Activated naive CD8-positive, alpha-beta T cell treated with anti-CD3 and anti-CD28 coated beads for 36 hours (primary cell): ENCODE measurements around the gene SERPINB1. TPM values are rescaled to one million over a fixed set of nuclear protein-coding genes. Genes with fewer than 3 reads are reported as not detected.
"Not testable (repeated sequence)": the region's sequence is repeated elsewhere in the genome, so short reads cannot be mapped to it uniquely, and the experiment has no call there.

Source experiments
- DNase-seq: peaks from one replicate; pipeline ENCODE4 v3.0.0; 2021
- H3K27ac Mint-ChIP-seq: one replicate; pipeline ENCODE4 v1.8.0; 2022; ENCODE audit warnings: mild to moderate bottlenecking, moderate library complexity, mixed read lengths
- H3K27me3 Mint-ChIP-seq: one replicate; pipeline ENCODE4 v1.8.0; 2022; ENCODE audit warnings: mild to moderate bottlenecking, mixed read lengths
- H3K36me3 Mint-ChIP-seq: one replicate; pipeline ENCODE4 v1.8.0; 2021; ENCODE audit warnings: mild to moderate bottlenecking, mixed read lengths
- H3K4me1 Mint-ChIP-seq: one replicate; pipeline ENCODE4 v1.8.0; 2021; ENCODE audit warnings: mixed read lengths
- H3K4me3 Mint-ChIP-seq: one replicate; pipeline ENCODE4 v1.8.0; 2022; ENCODE audit warnings: mild to moderate bottlenecking, moderate library complexity, mixed read lengths
- H3K9me3 Mint-ChIP-seq: one replicate; pipeline ENCODE4 v1.8.0; 2022; ENCODE audit warnings: mixed read lengths
- total RNA-seq, 2 experiments: library from RNA; stranded (reverse); gene quantifications; one replicate each; pipeline ENCODE4 v1.2.3, GENCODE V29; 2021

SERPINB1 gene
- total RNA-seq, 2 experiments from 2014 or later = 38.1 to 44.7 TPM

DNA sequence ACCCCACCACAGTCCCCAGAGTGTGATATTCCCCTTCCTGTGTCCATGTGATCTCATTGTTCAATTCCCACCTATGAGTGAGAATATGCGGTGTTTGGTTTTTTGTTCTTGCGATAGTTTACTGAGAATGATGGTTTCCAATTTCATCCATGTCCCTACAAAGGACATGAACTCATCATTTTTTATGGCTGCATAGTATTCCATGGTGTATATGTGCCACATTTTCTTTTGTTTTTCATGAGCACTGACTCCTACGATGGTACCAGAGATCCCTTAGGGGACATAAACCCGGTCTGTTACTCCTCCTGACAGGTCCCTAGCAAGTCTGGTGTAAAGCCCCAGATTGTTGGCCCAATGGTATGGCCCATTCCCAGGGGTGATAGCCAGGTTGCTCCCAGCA, 40.0 kb downstream of the SERPINB1 start:
- not testable (repeated sequence) for H3K9me3 Mint-ChIP-seq, H3K27ac Mint-ChIP-seq, H3K27me3 Mint-ChIP-seq, H3K36me3 Mint-ChIP-seq, DNase-seq, H3K4me3 Mint-ChIP-seq
- H3K4me1 Mint-ChIP-seq = peaks cover 16% of the 10 kb centered on the region

DNA sequence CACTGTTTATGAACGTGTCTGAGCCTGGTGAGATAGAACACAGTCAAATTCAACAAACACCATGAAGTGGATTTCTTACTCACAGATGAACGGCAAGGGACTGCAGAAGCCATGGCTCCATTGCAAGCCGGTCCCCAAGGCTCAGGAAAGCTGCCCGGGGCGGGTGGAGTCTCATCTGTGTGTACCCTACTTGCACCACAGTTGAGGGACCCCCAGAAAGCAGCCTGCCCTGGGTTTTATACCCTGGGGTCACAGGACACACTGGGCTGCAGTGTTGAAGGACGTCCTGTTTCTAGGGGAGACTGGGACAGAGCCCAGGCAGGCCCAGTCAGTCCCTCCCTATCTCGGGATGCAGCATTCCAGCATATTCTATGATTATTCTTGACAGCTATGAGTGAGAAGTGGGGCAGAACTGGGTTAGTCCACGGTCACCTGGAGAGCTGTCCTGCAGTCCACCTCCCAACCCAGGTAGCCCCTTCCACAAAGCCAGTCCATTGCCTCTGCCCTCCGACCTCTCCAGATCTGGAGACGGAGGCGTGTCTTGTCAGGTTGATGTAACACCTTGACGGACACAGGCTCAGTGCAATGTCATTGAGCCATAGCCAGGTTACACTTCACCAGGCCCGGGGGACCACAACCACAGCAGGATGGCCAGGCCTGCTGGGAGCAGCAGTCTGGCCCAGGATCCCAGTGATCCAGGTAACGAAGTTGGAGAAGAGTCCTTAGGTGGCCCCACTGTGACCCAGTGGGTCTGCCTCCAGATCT, 40.9 kb downstream of the SERPINB1 start:
- peaks cover 20% of the 10 kb centered on the region for H3K4me1 Mint-ChIP-seq
- H3K4me3 Mint-ChIP-seq = no peak overlapping the region
- H3K27ac Mint-ChIP-seq = peak overlapping the region; percentile 74
- no peaks in the 10 kb centered on the region for H3K27me3 Mint-ChIP-seq
- H3K36me3 Mint-ChIP-seq = peaks cover 5% of the 10 kb centered on the region
- no peaks in the 10 kb centered on the region for H3K9me3 Mint-ChIP-seq
- DNase-seq = no peak

DNA sequence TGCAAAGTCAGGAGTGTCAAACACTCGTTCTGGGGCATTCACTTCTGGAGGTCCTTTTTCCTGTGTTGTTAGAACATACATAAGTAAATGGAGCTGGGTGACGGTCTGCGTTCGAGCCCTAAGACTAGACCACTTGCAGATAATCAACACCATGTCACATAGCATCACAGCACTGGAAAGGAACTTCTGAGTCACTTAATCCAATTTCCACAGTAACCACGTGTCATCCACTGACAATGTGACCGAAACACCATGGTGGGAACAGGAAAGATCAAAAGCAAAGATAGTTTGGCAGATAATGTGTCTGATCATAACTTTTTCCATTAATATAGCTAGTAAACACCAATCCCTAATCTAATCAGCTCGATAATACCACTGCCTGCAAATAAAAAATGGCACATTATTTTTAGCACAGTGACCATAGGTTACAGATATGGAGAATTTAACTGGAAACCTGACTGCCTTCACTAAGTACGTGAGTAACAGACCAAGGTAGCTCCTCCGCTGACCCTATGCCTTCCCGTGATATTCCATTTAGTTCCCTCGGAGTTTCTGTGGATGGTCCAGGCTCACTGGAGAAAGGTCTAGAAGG, 41.6 kb downstream of the SERPINB1 start:
- Mint-ChIP-seq H3K9me3 (no peaks in the 10 kb centered on the region), H3K4me3 (no peak overlapping the region), H3K27me3 (no peaks in the 10 kb centered on the region), H3K36me3 (peaks cover 5% of the 10 kb centered on the region), H3K4me1 (peaks cover 22% of the 10 kb centered on the region), H3K27ac (peak overlapping the region; percentile 74)
- peak; percentile 24 for DNase-seq

DNA sequence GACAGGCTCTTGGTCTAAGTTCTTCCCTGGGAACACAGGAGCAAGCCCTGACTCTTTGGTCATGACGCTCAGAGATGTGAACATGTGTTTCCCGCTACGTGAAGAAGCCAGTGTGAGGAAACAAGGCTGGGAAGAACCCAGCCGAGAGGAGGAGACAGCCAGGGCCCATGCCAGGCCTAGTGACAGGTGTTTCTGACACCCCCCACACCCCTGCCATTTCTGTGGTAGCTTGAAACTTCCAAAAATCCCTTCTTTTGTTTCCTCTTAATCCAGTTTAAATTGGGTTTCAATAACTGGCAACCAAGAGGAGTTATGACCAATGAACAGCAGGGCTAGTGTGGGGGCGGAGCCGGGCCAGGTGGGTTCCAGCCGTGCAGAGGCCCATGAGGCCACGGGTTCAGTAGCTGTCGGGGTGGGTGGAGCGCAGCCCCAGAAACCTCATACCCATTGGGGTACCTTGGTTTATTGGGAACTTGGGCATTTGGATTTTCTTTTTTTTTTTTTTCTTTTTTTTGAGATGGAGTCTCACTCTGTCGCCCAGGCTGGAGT, 43.0 kb downstream of the SERPINB1 start:
- Mint-ChIP-seq H3K27ac (no peak overlapping the region), H3K27me3 (no peaks in the 10 kb centered on the region), H3K4me3 (no peak overlapping the region), H3K9me3 (peaks cover 3% of the 10 kb centered on the region), H3K4me1 (peaks cover 29% of the 10 kb centered on the region), H3K36me3 (peaks cover 5% of the 10 kb centered on the region)
- DNase-seq = no peak

DNA sequence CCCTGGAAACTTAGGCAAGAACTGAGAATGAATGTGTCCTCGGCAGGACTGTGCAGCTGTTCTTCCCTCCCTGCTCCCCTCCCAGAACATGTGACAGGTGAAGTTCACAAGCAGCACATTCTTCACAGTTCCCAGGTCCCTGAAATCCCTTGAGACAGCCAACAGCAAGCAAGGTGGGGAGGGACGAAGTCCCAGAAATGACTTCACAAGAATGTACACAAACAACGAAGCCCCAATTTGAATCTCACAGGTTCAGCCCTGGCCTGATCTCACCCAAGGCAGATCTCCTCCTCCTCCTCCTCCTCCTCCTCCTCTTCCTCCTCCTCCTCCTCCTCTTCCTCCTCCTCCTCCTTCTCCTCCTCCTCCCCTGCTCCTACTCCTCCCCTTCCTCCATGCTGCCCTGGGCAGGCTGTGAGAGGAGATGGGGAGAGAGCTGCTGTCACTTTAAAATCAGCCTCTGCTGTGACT, 44.1 kb downstream of the SERPINB1 start:
- no peak for DNase-seq
- H3K4me1 Mint-ChIP-seq = peaks cover 39% of the 10 kb centered on the region
- H3K27ac Mint-ChIP-seq = no peak overlapping the region
- H3K4me3 Mint-ChIP-seq = no peak overlapping the region
- peaks cover 3% of the 10 kb centered on the region for H3K9me3 Mint-ChIP-seq
- H3K27me3 Mint-ChIP-seq = no peaks in the 10 kb centered on the region
- H3K36me3 Mint-ChIP-seq = peaks cover 5% of the 10 kb centered on the region

DNA sequence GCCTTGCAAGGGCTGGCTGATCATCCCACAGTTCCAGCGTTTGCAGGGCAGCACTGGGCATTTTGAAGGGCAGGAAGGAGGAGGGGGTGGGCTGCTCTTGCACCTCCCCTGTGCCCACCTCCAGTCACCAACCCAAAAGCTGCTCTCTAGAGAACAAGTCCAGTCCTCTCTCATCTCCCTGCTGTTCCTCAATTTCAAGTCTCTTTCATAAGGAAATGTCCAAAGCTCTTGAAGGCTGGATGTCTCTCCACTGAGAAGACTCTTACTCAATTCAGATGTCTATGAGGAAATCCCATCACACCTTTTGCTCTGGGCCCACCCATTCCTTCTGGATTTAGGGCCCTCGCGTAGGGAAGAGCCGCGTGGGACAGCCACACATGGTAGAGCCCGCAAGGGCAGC, 44.8 kb downstream of the SERPINB1 start:
- no peaks in the 10 kb centered on the region for H3K27me3 Mint-ChIP-seq
- H3K36me3 Mint-ChIP-seq = peaks cover 5% of the 10 kb centered on the region
- no peak overlapping the region for H3K27ac Mint-ChIP-seq
- peaks cover 3% of the 10 kb centered on the region for H3K9me3 Mint-ChIP-seq
- no peak for DNase-seq
- H3K4me1 Mint-ChIP-seq = peaks cover 44% of the 10 kb centered on the region
- H3K4me3 Mint-ChIP-seq = no peak overlapping the region

DNA sequence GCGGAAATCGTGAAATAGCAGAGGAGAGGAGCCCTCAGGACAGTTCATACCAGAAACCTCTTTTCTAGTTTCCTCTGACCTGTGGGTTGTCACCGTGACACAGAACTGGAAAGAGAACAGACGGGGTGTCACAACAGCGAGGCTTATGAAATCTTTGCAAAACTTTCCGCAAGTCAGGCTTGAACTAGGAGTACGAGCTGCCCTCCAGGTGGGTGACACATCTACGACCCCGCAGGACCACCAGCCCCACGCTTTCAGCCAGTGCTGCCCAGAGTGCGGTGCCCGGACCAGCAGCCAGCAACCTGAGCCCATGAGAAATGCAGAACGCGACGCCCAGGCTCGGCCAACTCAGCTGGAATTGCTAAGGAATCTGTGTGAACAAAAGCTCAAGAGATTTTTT, 45.7 kb downstream of the SERPINB1 start:
- Mint-ChIP-seq H3K27ac (no peak overlapping the region), H3K4me3 (no peak overlapping the region), H3K27me3 (no peaks in the 10 kb centered on the region), H3K36me3 (peaks cover 8% of the 10 kb centered on the region), H3K4me1 (peaks cover 47% of the 10 kb centered on the region), H3K9me3 (peaks cover 3% of the 10 kb centered on the region)
- DNase-seq = no peak

DNA sequence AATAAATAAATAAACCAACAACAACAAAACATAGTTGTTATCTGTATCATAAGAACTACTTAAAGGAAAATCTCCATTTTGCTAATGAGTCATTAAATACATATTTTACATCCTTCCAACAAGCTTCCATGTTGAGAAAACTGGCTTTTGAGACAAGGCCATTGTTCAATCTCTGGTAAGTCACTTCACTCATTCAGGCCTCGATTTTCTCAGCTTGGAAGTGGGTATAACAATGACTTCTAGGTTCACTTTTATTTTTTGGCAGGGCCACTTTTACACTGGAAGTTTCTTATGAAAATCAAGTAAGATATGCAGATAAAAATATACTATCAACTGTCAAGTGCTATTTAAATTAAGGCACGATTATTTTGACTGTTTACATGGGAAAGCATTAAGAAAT, 46.5 kb downstream of the SERPINB1 start:
- Mint-ChIP-seq H3K36me3 (peaks cover 3% of the 10 kb centered on the region), H3K27ac (no peak overlapping the region), H3K9me3 (peaks cover 3% of the 10 kb centered on the region), H3K27me3 (no peaks in the 10 kb centered on the region), H3K4me1 (peaks cover 48% of the 10 kb centered on the region), H3K4me3 (no peak overlapping the region)
- DNase-seq = no peak

DNA sequence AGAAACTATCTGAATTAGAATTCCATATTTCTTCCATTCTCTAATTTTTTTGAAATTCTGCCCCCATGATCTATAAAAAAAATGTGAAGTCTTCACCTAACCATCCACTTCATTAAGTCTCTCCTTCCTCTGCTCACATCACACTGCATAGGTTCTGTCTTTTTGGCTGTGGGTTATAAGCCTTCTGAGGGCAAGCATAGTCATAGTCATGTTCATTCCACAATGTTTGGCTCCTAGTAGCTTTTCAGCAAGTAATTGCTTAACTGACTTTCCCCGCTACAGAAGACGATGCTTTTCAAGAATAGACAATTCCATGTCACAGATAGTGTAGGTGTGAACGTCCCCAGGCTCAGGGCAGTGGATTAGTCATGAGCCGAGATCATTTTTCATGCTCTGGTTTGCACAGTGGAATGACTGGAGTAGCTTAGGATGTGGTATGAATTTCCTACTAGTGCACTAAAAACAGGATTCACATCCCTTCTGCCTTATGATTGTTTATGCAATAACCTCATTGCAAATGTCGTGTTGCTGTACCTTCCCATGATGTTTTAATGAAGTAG, 47.4 kb downstream of the SERPINB1 start:
- Mint-ChIP-seq H3K9me3 (peaks cover 3% of the 10 kb centered on the region), H3K4me3 (no peak overlapping the region), H3K27ac (peak overlapping the region; percentile 85), H3K36me3 (peaks cover 5% of the 10 kb centered on the region), H3K27me3 (no peaks in the 10 kb centered on the region), H3K4me1 (peaks cover 42% of the 10 kb centered on the region)
- DNase-seq = no peak

DNA sequence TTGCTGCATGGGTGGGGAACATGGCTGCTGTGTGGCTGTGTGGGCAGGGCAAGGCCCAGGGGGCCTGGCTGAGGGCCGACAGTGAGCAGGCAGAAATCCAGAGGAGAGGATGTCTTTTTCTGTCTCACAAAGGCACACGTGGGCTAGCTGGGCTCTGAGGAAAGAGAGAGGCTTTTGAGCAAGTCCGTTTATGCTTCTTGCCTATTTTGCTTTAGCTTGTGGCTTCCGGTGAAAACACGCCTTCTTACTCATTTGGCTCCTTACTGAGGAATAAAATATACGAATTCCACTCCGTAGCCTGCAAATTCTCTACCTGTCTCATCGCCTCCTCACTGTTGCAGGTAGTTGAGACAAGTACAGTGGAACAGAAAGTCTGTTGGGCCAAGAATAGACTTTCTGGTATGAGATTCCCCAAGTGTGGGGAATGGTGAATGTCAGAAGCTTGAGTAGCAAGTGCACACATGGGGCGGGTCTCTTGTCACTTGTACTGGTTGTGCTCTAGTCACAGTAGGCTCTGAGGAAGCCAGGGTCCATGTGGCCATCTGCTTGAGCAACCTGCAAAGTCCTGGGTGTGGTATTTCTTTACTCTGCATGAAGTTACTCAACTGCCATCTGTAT, 48.0 kb downstream of the SERPINB1 start:
- Mint-ChIP-seq H3K27ac (peak overlapping the region; percentile 85), H3K4me3 (peak overlapping the region; percentile 41), H3K4me1 (peaks cover 46% of the 10 kb centered on the region)

DNA sequence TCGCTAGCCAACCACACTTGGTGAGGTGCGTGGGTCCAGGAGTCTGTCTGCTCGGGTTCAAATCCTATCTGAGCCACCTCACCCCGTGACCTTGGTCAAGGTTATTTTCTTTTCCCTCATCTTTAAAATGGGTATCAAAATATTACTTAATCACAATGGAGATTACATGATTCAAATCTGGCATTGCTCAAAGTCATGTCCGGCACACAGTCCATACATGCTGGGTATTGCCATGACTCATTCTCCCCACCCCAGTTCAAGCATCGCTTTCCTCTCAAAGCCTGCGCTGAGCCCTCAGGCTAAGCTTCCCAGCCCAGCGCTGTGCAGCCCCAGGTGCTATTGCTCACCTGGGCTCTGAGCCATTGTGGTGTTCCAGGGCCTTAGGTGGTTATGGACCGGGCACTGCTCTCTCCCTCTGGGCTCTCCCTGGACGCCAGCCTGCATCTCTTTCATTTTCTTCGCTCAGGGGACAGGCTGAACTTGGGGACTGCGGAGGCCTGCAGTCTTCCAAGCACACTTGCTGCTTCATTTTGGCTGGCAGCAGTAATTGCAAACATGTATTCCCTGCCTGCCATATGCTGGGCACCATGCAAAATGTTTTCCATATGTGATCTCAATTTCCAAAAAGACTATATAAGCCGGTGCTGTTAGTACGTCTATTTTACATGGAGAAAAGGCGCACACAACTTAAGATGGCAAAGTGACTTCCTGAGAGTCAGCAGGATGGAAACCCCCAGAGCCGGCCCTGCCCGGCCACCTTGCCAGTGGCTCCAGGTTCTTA, 49.1 kb downstream of the SERPINB1 start:
- Mint-ChIP-seq H3K9me3 (peaks cover 3% of the 10 kb centered on the region), H3K36me3 (peaks cover 9% of the 10 kb centered on the region), H3K4me1 (peaks cover 41% of the 10 kb centered on the region), H3K27me3 (no peaks in the 10 kb centered on the region), H3K4me3 (no peak overlapping the region), H3K27ac (peak overlapping the region; percentile 42)
- DNase-seq = no peak

More for the DNA sequence above, 48.0 kb downstream of the SERPINB1 start:
- Mint-ChIP-seq H3K36me3 (peaks cover 5% of the 10 kb centered on the region), H3K27me3 (no peaks in the 10 kb centered on the region), H3K9me3 (peaks cover 3% of the 10 kb centered on the region)
- DNase-seq = peak; percentile 32

DNA sequence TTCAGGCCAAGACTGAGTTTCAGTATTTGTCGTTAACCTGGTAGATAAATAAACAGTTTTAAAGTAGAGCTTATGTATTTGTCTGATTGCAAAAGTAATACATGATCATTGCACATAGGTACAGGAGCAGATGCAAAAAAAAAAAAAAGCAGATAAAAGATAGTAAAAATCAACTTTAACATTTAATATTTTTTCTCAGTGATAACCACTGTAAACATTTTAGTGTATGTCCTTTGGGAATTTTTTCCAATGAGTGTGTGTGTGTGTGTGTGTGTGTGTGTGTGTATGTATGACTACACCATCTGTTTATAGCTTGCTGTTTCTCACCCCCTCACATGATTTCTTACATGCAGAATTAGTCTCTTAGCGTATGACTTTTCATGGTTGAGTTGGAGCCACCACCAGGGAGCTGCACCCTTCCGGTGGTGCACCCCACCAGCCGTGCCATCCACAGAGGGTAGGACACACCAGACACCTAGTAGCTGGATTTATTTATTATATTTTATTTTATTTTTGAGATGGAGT, 50.2 kb downstream of the SERPINB1 start:
- H3K36me3 Mint-ChIP-seq = peaks cover 16% of the 10 kb centered on the region
- no peaks in the 10 kb centered on the region for H3K27me3 Mint-ChIP-seq
- peaks cover 3% of the 10 kb centered on the region for H3K9me3 Mint-ChIP-seq
- peaks cover 36% of the 10 kb centered on the region for H3K4me1 Mint-ChIP-seq
- peak overlapping the region; percentile 62 for H3K27ac Mint-ChIP-seq
- DNase-seq = no peak
- H3K4me3 Mint-ChIP-seq = no peak overlapping the region

DNA sequence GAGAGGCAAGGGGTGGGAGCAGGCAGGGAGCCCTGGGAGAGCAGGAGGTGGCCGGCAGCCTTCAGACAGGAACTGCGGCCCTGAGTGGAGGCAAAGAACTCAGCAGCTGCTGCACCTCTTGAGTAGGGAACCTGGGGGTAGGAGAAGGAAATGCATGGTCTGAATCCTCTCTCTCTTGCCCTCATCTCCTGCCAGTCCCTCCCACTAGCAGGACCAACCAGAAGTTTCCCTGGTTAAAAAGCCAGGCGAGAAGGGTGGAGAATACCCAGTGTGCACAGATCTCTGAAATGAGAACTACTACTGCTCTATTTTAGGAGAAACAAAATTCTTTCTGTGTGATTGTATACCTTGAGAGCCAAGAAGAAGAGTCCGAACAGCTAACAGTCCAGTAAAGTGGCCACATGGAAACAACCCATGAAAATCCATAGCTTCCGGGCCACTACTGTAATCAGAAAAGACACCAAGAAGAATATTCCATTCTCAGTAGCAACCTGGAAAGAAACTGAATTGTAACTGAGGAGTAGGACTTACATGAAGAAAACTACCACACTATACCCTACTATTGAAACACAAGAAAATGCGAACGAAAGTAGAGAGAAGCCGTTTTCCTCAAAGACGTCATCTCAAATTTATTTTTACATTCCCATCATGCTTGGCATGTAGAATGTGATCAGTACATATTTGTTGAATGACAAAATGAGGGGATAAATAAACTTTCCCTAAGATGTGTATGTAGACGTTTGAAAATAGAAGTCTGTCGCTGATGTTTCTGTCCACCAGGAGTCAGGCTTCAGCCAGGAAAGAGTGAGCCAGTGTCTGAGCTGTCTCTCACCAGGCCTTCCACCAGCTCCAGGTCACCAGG, 50.8 kb downstream of the SERPINB1 start:
- H3K27ac Mint-ChIP-seq = peak overlapping the region; percentile 62
- peaks cover 34% of the 10 kb centered on the region for H3K4me1 Mint-ChIP-seq
- peak; percentile 59 for DNase-seq
- no peaks in the 10 kb centered on the region for H3K27me3 Mint-ChIP-seq
- H3K4me3 Mint-ChIP-seq = no peak overlapping the region
- H3K9me3 Mint-ChIP-seq = peaks cover 3% of the 10 kb centered on the region
- H3K36me3 Mint-ChIP-seq = peaks cover 16% of the 10 kb centered on the region
